ENCODE measurements around the gene SEZ6L2.
"Not testable (repeated sequence)": the region's sequence is repeated elsewhere in the genome, so short reads cannot be mapped to it uniquely, and the experiment has no call there.

Gene SEZ6L2

GRCh38 chr16:29899516-29900101 is at the start of gene SEZ6L2:
TSS of gene SEZ6L2 (minus strand) at chr16:29899550. CDS start at chr16:29899019, 531 bp downstream.
- Histone ChIP-seq H3K9me3 (ENCODE audit: insufficient read depth, low read length) (no peaks in the 10 kb centered on the region), H3K9ac (ENCODE audit: insufficient read length, low read depth) (peak within 1 kb of the TSS; percentile 87), H3K4me3 (ENCODE audit: insufficient read length, low read depth) (peak within 1 kb of the TSS; percentile 83), H3K27me3 (ENCODE audit: insufficient read depth, insufficient read length) (no peaks in the 10 kb centered on the region), H3K36me3 (ENCODE audit: insufficient read depth, insufficient read length, low read length) (peaks cover 21% of the 10 kb centered on the region), H3K4me1 (ENCODE audit: insufficient read depth, insufficient read length) (peaks cover 9% of the 10 kb centered on the region)
- DNase-seq (ENCODE audit: low read depth, low spot score): peak; percentile 95
- TF ChIP-seq SUZ12 (IDR thresholded peaks at IDR 0.05; ENCODE audit: extremely low read depth, insufficient read depth, insufficient read length) (no peak), ZNF274 (IDR thresholded peaks at IDR 0.05; ENCODE audit: low read depth, low read length) (no peak), YY1 (IDR thresholded peaks at IDR 0.05; ENCODE audit: insufficient read depth, insufficient read length) (no peak)

GRCh38 chr16:29947897-29948296 is 48.5 kb upstream of the SEZ6L2 start:
- Histone ChIP-seq H3K36me3 (ENCODE audit: insufficient read depth, insufficient read length, low read length) (no peaks in the 10 kb centered on the region), H3K9me3 (ENCODE audit: insufficient read depth, low read length) (peaks cover 5% of the 10 kb centered on the region; the same call in 1 of the 2 replicates), H3K9ac (ENCODE audit: insufficient read length, low read depth) (no peak overlapping the region), H3K4me3 (ENCODE audit: insufficient read length, low read depth) (no peak overlapping the region), H3K27me3 (ENCODE audit: insufficient read depth, insufficient read length) (no peaks in the 10 kb centered on the region), H3K4me1 (ENCODE audit: insufficient read depth, insufficient read length) (peaks cover 8% of the 10 kb centered on the region)
- no peak for DNase-seq (ENCODE audit: low read depth, low spot score)
- TF ChIP-seq ZNF274 (IDR thresholded peaks at IDR 0.05; ENCODE audit: low read depth, low read length) (no peak), SUZ12 (IDR thresholded peaks at IDR 0.05; ENCODE audit: extremely low read depth, insufficient read depth, insufficient read length) (no peak)

- TF ChIP-seq YY1 (IDR thresholded peaks at IDR 0.05; ENCODE audit: insufficient read depth, insufficient read length): no peak
- TF ChIP-seq SUZ12 (IDR thresholded peaks at IDR 0.05; ENCODE audit: extremely low read depth, insufficient read depth, insufficient read length): no peak
- TF ChIP-seq ZNF274 (IDR thresholded peaks at IDR 0.05; ENCODE audit: low read depth, low read length): no peak
- H3K4me1 ChIP-seq (ENCODE audit: insufficient read depth, insufficient read length): no peaks in the 10 kb centered on the region
- no peaks in the 10 kb centered on the region for H3K27me3 ChIP-seq (ENCODE audit: insufficient read depth, insufficient read length)
- H3K9ac ChIP-seq (ENCODE audit: insufficient read length, low read depth): peak overlapping the region; percentile 38
- peak; percentile 87 for DNase-seq (ENCODE audit: low read depth, low spot score)
- H3K36me3 ChIP-seq (ENCODE audit: insufficient read depth, insufficient read length, low read length): no peaks in the 10 kb centered on the region
- H3K9me3 ChIP-seq (ENCODE audit: insufficient read depth, low read length): peaks cover 5% of the 10 kb centered on the region; the same call in 1 of the 2 replicates
- H3K4me3 ChIP-seq (ENCODE audit: insufficient read length, low read depth): no peak overlapping the region
Observed at GRCh38 chr16:29943846-29944799, 44.8 kb upstream of the SEZ6L2 start.

GRCh38 chr16:29940656-29941055 is 41.3 kb upstream of the SEZ6L2 start:
- no peak for TF ChIP-seq YY1 (IDR thresholded peaks at IDR 0.05; ENCODE audit: insufficient read depth, insufficient read length)
- TF ChIP-seq ZNF274 (IDR thresholded peaks at IDR 0.05; ENCODE audit: low read depth, low read length): no peak
- no peak for TF ChIP-seq SUZ12 (IDR thresholded peaks at IDR 0.05; ENCODE audit: extremely low read depth, insufficient read depth, insufficient read length)
- no peak for DNase-seq (ENCODE audit: low read depth, low spot score)
- Histone ChIP-seq H3K9me3 (ENCODE audit: insufficient read depth, low read length) (no peaks in the 10 kb centered on the region), H3K4me3 (ENCODE audit: insufficient read length, low read depth) (no peak overlapping the region), H3K36me3 (ENCODE audit: insufficient read depth, insufficient read length, low read length) (no peaks in the 10 kb centered on the region), H3K9ac (ENCODE audit: insufficient read length, low read depth) (no peak overlapping the region), H3K27me3 (ENCODE audit: insufficient read depth, insufficient read length) (no peaks in the 10 kb centered on the region), H3K4me1 (ENCODE audit: insufficient read depth, insufficient read length) (no peaks in the 10 kb centered on the region)

GRCh38 chr16:29931750-29932149 is 32.4 kb upstream of the SEZ6L2 start:
- not testable (repeated sequence) for H3K9me3 ChIP-seq (ENCODE audit: insufficient read depth, low read length); H3K4me1 ChIP-seq (ENCODE audit: insufficient read depth, insufficient read length); DNase-seq (ENCODE audit: low read depth, low spot score); H3K27me3 ChIP-seq (ENCODE audit: insufficient read depth, insufficient read length); H3K9ac ChIP-seq (ENCODE audit: insufficient read length, low read depth); H3K36me3 ChIP-seq (ENCODE audit: insufficient read depth, insufficient read length, low read length); H3K4me3 ChIP-seq (ENCODE audit: insufficient read length, low read depth)

GRCh38 chr16:29927070-29927905 is 27.9 kb upstream of the SEZ6L2 start:
- Histone ChIP-seq H3K27me3 (ENCODE audit: insufficient read depth, insufficient read length) (no peaks in the 10 kb centered on the region), H3K9ac (ENCODE audit: insufficient read length, low read depth) (peak overlapping the region; percentile 88), H3K4me3 (ENCODE audit: insufficient read length, low read depth) (peak overlapping the region; percentile 89), H3K9me3 (ENCODE audit: insufficient read depth, low read length) (no peaks in the 10 kb centered on the region), H3K4me1 (ENCODE audit: insufficient read depth, insufficient read length) (peaks cover 6% of the 10 kb centered on the region), H3K36me3 (ENCODE audit: insufficient read depth, insufficient read length, low read length) (peaks cover 9% of the 10 kb centered on the region)
- TF ChIP-seq SUZ12 (IDR thresholded peaks at IDR 0.05; ENCODE audit: extremely low read depth, insufficient read depth, insufficient read length): no peak
- TF ChIP-seq ZNF274 (IDR thresholded peaks at IDR 0.05; ENCODE audit: low read depth, low read length): no peak
- no peak for TF ChIP-seq YY1 (IDR thresholded peaks at IDR 0.05; ENCODE audit: insufficient read depth, insufficient read length)
- DNase-seq (ENCODE audit: low read depth, low spot score): no peak

GRCh38 chr16:29926711-29927052 is 27.3 kb upstream of the SEZ6L2 start:
- peak overlapping the region; percentile 89 for H3K4me3 ChIP-seq (ENCODE audit: insufficient read length, low read depth)
- no peak for DNase-seq (ENCODE audit: low read depth, low spot score)

More at GRCh38 chr16:29926711-29927052, 27.3 kb upstream of the SEZ6L2 start:
- H3K9ac ChIP-seq (ENCODE audit: insufficient read length, low read depth): peak overlapping the region; percentile 88
- peaks cover 6% of the 10 kb centered on the region for H3K4me1 ChIP-seq (ENCODE audit: insufficient read depth, insufficient read length)
- H3K36me3 ChIP-seq (ENCODE audit: insufficient read depth, insufficient read length, low read length): peaks cover 13% of the 10 kb centered on the region
- TF ChIP-seq YY1 (IDR thresholded peaks at IDR 0.05; ENCODE audit: insufficient read depth, insufficient read length) (no peak), ZNF274 (IDR thresholded peaks at IDR 0.05; ENCODE audit: low read depth, low read length) (no peak), SUZ12 (IDR thresholded peaks at IDR 0.05; ENCODE audit: extremely low read depth, insufficient read depth, insufficient read length) (no peak)
- no peaks in the 10 kb centered on the region for H3K9me3 ChIP-seq (ENCODE audit: insufficient read depth, low read length)
- H3K27me3 ChIP-seq (ENCODE audit: insufficient read depth, insufficient read length): no peaks in the 10 kb centered on the region

Data from NT2/D1 (cell line).